ENCODE results near the gene BTRC. TPM values are rescaled to one million over a fixed set of nuclear protein-coding genes. Genes with fewer than 3 reads are reported as not detected.
A peak's percentile ranks its signal among the peaks of the same experiment; 100 is the strongest.

BTRC gene
- polyA plus RNA-seq, 1 experiment: 23.2 TPM

DNA sequence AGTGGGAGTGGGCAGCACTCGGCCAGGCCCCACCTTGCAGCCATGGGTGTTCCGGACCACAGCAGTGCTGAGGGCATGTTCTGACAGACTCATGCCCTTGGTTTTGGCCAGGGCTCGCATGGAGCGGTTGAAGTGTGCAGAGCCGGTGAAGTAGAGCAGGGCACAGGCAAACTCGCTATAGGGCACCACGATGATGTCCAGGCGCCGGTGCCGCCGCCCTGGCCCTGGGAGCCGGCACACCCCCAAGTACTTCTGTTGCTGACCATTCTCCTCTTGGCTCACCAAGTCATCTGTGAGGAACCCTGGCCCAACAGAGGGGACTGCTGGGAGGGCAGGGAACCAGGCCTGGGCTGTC, 225.5 kb downstream of the BTRC start:
- H3K27ac ChIP-seq (ENCODE audit: low read depth, low read length): no peak overlapping the region

DNA sequence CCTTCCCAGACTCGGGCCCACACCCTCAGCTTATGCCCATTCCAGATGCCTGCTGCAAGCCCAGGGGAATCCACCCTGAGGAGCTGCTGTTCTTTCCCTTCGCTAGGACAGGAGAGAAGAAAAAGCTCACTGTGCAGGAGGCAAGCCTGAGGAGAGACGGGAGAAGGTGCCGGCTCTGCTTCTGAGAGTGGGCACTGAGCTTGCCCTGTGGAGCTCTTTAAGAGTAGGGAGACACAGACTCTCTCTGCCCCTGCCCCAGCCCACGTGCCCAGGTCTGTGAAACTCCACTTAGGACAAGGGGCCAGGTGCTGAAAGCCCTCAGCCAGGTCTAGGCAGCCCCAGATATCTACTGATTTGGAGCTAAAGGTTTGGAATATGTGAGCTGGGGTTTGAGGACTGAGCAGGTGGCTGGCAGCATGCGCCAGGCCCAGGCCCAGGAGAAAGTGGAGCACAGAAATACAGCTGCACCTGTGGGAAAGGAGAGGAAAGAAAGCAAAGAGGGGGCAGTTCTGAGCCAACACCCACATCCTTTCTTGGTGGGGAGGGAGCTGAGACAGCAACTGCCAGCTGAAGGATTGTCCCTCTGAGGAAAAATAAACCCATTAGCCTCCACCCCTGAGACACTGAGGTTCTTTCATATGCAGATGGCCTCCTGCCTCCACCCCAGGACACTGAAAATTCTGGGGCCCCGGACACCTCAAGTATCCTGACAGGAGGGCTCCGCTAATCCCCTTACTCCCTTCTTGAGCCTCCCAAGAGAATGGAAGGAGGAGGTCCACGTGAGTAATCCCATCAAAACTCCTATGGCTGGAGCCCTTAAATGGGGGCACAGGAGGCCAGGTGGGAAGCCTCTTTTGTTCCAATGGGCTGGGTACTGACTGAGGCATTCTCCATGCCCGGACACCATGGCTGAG, 226.8 kb downstream of the BTRC start:
- ChIA-PET CTCF (interaction anchor here (1.4 to 2.8 kb wide), 4 partner anchors 11 to 531 kb away, joined by 3 to 18 read pairs (median 6); no protein-coding TSS in a partner anchor), POLR2A (interaction anchor here (0.7 kb wide), 1 partner anchor 158 kb away, joined by 3 read pairs; no protein-coding TSS in a partner anchor)
- H3K27ac ChIP-seq (ENCODE audit: low read depth, low read length): no peak overlapping the region
- H3K27me3 ChIP-seq (ENCODE audit: control insufficient read depth, insufficient read depth, low read length): no peaks in the 10 kb centered on the region
- DNase-seq (ENCODE audit: low read depth, low spot score): no peak
- TF ChIP-seq, protein P1, sequence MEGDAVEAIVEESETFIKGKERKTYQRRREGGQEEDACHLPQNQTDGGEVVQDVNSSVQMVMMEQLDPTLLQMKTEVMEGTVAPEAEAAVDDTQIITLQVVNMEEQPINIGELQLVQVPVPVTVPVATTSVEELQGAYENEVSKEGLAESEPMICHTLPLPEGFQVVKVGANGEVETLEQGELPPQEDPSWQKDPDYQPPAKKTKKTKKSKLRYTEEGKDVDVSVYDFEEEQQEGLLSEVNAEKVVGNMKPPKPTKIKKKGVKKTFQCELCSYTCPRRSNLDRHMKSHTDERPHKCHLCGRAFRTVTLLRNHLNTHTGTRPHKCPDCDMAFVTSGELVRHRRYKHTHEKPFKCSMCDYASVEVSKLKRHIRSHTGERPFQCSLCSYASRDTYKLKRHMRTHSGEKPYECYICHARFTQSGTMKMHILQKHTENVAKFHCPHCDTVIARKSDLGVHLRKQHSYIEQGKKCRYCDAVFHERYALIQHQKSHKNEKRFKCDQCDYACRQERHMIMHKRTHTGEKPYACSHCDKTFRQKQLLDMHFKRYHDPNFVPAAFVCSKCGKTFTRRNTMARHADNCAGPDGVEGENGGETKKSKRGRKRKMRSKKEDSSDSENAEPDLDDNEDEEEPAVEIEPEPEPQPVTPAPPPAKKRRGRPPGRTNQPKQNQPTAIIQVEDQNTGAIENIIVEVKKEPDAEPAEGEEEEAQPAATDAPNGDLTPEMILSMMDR (IDR thresholded peaks at IDR 0.05; ENCODE audit: low read depth, low read length): no peak
- H3K9me3 ChIP-seq (ENCODE audit: control insufficient read depth, insufficient read depth, low read length): no peaks in the 10 kb centered on the region; the same call in 1 of the 2 replicates
- no peak overlapping the region for H3K4me3 ChIP-seq (ENCODE audit: low read depth, low read length)

More for the DNA sequence above, 225.5 kb downstream of the BTRC start:
- Histone ChIP-seq H3K4me3 (ENCODE audit: low read depth, low read length) (no peak overlapping the region), H3K27me3 (ENCODE audit: control insufficient read depth, insufficient read depth, low read length) (no peaks in the 10 kb centered on the region), H3K9me3 (ENCODE audit: control insufficient read depth, insufficient read depth, low read length) (no peaks in the 10 kb centered on the region; the same call in 1 of the 2 replicates)
- CTCF ChIA-PET: interaction anchor here (1.5 kb wide), 1 partner anchor 365 kb away, joined by 6 read pairs; no protein-coding TSS in a partner anchor
- DNase-seq (ENCODE audit: low read depth, low spot score): no peak
- TF ChIP-seq, protein P1 (IDR thresholded peaks at IDR 0.05; ENCODE audit: low read depth, low read length): no peak
- POLR2A ChIA-PET: no interaction called here

DNA sequence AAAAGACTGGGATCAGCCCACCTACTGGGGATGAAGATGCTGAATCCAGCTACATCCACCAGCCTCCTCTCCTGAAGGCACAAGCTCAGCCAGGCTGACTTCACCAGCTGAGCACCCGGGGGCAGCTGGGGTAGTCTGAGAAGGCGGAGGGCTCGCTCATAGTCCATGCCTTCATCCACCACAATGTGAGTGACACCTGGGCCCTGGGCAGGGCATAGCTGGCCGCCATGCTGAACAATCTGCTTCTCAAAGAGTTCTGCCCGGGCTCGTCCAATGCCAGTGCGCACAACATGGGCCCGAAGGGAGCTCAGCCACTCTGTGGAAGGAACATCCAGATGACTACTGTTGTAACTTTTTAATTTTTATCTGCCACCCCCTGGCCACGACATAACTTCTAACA, 231.9 kb downstream of the BTRC start:
- POLR2A ChIA-PET: no interaction called here
- no peak overlapping the region for H3K4me3 ChIP-seq (ENCODE audit: low read depth, low read length)
- DNase-seq (ENCODE audit: low read depth, low spot score): no peak
- H3K27ac ChIP-seq (ENCODE audit: low read depth, low read length): no peak overlapping the region
- TF ChIP-seq, protein P1 (IDR thresholded peaks at IDR 0.05; ENCODE audit: low read depth, low read length): no peak
- peaks cover 3% of the 10 kb centered on the region; the same call in 1 of the 2 replicates for H3K9me3 ChIP-seq (ENCODE audit: control insufficient read depth, insufficient read depth, low read length)
- CTCF ChIA-PET: interaction anchor here (0.9 to 7.0 kb wide), 6 partner anchors 10 to 491 kb away, joined by 3 to 38 read pairs (median 5); no protein-coding TSS in a partner anchor
- H3K27me3 ChIP-seq (ENCODE audit: control insufficient read depth, insufficient read depth, low read length): no peaks in the 10 kb centered on the region

DNA sequence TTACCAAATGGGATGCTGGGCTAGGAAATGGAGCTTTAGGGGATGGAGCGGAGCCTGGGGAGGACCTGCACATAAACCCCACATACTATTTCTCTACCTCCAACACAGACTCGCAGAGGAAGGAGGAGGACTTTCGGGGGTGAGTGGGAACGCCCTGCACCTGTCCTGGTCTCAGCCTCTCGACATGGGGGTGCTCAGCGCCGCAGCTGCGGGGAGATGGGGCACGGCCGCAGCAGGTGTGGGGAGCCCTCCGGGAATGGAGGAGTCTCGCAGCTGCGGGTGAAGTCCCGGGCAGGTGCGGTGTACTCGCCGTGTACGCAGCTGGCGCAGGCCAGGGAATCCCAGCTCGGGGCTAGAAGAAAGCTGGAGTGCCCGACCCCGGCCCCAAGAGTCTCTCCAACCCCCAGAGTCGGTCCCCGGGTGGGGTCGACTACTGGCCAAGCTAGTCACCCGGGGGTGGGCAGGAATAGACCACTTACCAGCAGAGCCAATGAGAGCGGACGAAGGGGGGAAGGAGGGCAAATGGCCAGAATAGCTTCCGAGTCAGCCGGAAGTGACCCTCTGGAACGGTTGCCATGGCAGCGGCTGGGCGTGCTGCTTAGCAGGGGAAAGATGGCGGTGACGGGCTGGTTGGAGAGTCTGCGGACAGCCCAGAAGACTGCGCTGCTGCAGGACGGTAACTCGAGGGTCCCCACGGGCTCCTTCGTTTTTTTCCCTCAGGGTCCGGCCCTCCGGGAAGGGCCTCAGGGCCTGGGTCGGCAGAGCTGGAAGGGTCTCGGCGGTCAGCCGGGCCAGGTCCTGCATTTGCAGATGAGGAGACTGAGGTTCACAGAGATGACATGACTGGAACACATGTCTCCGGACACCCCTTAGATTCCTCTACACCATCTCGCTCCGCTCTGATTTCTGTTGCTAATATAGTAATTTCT, 234.0 kb downstream of the BTRC start, which contains the start of the genes DPCD and POLL:
DPCD (plus strand) TSS at position 597 of the 929 bp plus-strand sequence; CDS start at position 613, 16 bp downstream.
POLL (minus strand) TSS at position 533 of the 929 bp plus-strand sequence. CDS start 897 bp downstream, outside the sequence.
- TF ChIP-seq, protein P1 (IDR thresholded peaks at IDR 0.05; ENCODE audit: low read depth, low read length): no peak
- peak within 1 kb of the TSS; percentile 99 for H3K4me3 ChIP-seq (ENCODE audit: low read depth, low read length)
- H3K27ac ChIP-seq (ENCODE audit: low read depth, low read length): no peak within 1 kb of the TSS
- ChIA-PET CTCF (interaction anchor here (0.5 to 7.0 kb wide), 7 partner anchors 15 to 590 kb away, joined by 3 to 38 read pairs (median 5); no protein-coding TSS in a partner anchor), POLR2A (interaction anchor here (0.6 to 1.6 kb wide), 5 partner anchors 10 to 231 kb away, joined by 3 to 7 read pairs (median 3); partner anchors contain the start of gene OGA)
- DNase-seq (ENCODE audit: low read depth, low spot score): peak; percentile 81
- H3K27me3 ChIP-seq (ENCODE audit: control insufficient read depth, insufficient read depth, low read length): no peaks in the 10 kb centered on the region
- peaks cover 3% of the 10 kb centered on the region; the same call in 1 of the 2 replicates for H3K9me3 ChIP-seq (ENCODE audit: control insufficient read depth, insufficient read depth, low read length)
